ENCODE data around the gene PCDHGA6. TPM values are rescaled to one million over a fixed set of nuclear protein-coding genes. Genes with fewer than 3 reads are reported as not detected.

PCDHGA6 gene
- total and polyA plus RNA-seq, 2 of the 8 experiments (the other 6 are each of a cell fraction or from before 2014, with no cell fraction given) = 1.4 to 2.0 TPM

DNA sequence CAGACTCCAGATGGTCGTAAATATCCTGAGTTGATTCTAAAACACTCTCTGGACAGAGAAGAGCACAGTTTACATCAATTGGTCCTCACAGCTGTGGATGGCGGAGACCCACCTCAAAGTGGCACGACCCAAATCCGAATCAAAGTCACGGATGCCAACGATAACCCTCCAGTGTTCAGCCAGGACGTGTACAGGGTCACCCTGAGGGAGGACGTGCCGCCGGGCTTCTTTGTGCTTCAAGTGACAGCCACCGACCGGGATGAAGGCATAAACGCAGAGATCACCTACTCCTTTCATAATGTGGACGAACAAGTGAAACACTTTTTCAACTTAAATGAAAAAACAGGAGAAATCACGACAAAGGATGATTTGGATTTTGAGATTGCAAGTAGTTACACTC, 13.0 kb upstream of the PCDHGA6 start:
- Histone ChIP-seq H3K14ac (ENCODE audit: insufficient read length) (no peak overlapping the region), H2AFZ (ENCODE audit: low read length) (no peak overlapping the region), H2BK5ac (ENCODE audit: low read depth, low read length) (no peak overlapping the region), H4K8ac (ENCODE audit: extremely low read depth, insufficient read depth, low read length) (no peak overlapping the region), H3K4me2 (ENCODE audit: insufficient read depth in 1 of 2, low read depth in 2 of 2, low read length in 2 of 2) (no peak overlapping the region), H3K18ac (ENCODE audit: extremely low read depth, low read length) (no peak overlapping the region), H2AK5ac (ENCODE audit: low read depth, low read length) (no peak overlapping the region), H2BK12ac (ENCODE audit: low read depth, low read length) (no peak overlapping the region), H3K56ac (replicated peaks; ENCODE audit: insufficient read length, low read depth, low read length) (no peak overlapping the region), H3K23ac (ENCODE audit: insufficient read length) (no peak overlapping the region), H3K23me2 (ENCODE audit: low read depth, low read length) (no peaks in the 10 kb centered on the region), H2BK15ac (ENCODE audit: low read length) (no peak overlapping the region), H3K9me3 (ENCODE audit: insufficient read depth in 2 of 2, low read depth in 1 of 2, low read length in 1 of 2) (peaks cover 43 to 56% of the 10 kb centered on the region in 2 experiments), H2BK120ac (replicated peaks; ENCODE audit: low read depth, low read length) (no peak overlapping the region), H3K79me1 (ENCODE audit: low read depth, low read length) (no peaks in the 10 kb centered on the region), H3K4me3 (ENCODE audit: extremely low read depth in 1 of 4, insufficient read depth in 2 of 4, low read depth in 3 of 4, low read length in 4 of 4) (no peak overlapping the region), H3K79me2 (ENCODE audit: control insufficient read depth in 1 of 2, insufficient read depth in 2 of 2, low read length in 2 of 2) (no peaks in the 10 kb centered on the region), H4K91ac (replicated peaks; ENCODE audit: insufficient read length, low read length) (no peak overlapping the region), H3K4me1 (replicated peaks in 1 of 4; ENCODE audit: control insufficient read depth in 3 of 4, insufficient read depth in 4 of 4, low read length in 3 of 4) (peaks cover 0 to 3% (median under 1%) of the 10 kb centered on the region in 4 experiments; a peak in 1 of 7 replicates), H3K9ac (replicated peaks in 1 of 4; ENCODE audit: extremely low read depth in 1 of 4, low read depth in 3 of 4, low read length in 3 of 4) (no peak overlapping the region), H4K20me1 (replicated peaks in 1 of 2; ENCODE audit: control insufficient read depth in 1 of 2, insufficient read depth in 2 of 2, low read length in 2 of 2) (no peaks in the 10 kb centered on the region), H2BK20ac (ENCODE audit: low read length) (no peak overlapping the region), H3K27ac (ENCODE audit: low read depth, low read length) (no peak overlapping the region), H3K4ac (replicated peaks; ENCODE audit: insufficient read length, low read depth, low read length) (no peak overlapping the region), H3K36me3 (ENCODE audit: control insufficient read depth in 2 of 4, insufficient read depth in 4 of 4, low read length in 3 of 4) (peaks cover 0 to 8% (median 3%) of the 10 kb centered on the region in 4 experiments; a peak in 4 of 8 replicates), H4K5ac (ENCODE audit: insufficient read length, low read depth, low read length) (no peak overlapping the region), H3K27me3 (replicated peaks in 1 of 4; ENCODE audit: control insufficient read depth in 3 of 4, extremely low read depth in 1 of 4, insufficient read depth in 3 of 4, low read length in 3 of 4) (no peaks in the 10 kb centered on the region)
- FAIRE-seq (no peak), DNase-seq (ENCODE audit: low read depth in 1 of 2, low spot score in 2 of 2) (no peak)
- POLR2A ChIA-PET (ENCODE audit: partially characterized antibody) = interaction anchor here (1.1 kb wide), 1 partner anchor 48 kb away, joined by 3 read pairs; no protein-coding TSS in a partner anchor
- CTCF ChIA-PET (ENCODE audit: partially characterized antibody) = interaction anchor here (0.7 to 3.4 kb wide), 22 partner anchors 9 to 204 kb away, joined by 3 to 20 read pairs (median 4); partner anchors contain the start of genes PCDHB14, PCDHB15, PCDHB16 and PCDHGA11
- 91% methylated on average over 15 of the region's 15 CpGs; no CpG with 5 or more reads in 1 of the 2 experiments for WGBS, 2 experiments (ENCODE audit: extremely low coverage in 1 of 2, insufficient coverage in 1 of 2, insufficient read length in 1 of 2, insufficient replicate concordance in 2 of 2, low coverage in 1 of 2, low lambda C conversion rate in 2 of 2, missing lambda C conversion rate in 1 of 2)
- TF ChIP-seq BCL11A (IDR thresholded peaks at IDR 0.05; ENCODE audit: low read depth in 2 of 2, low read length in 2 of 2) (no peak), ASH2L (IDR thresholded peaks at IDR 0.05; ENCODE audit: low read length) (no peak), HDAC2 (IDR thresholded peaks at IDR 0.05; ENCODE audit: borderline replicate concordance in 1 of 2, low read depth in 2 of 2, low read length in 2 of 2) (no peak), RXRA (IDR thresholded peaks at IDR 0.05; ENCODE audit: insufficient read depth, low read depth, low read length) (no peak), YY1 (IDR thresholded peaks at IDR 0.05; ENCODE audit: low read depth, low read length) (no peak), SUZ12 (IDR thresholded peaks at IDR 0.05; ENCODE audit: low read length) (no peak), SIRT6 (IDR thresholded peaks at IDR 0.05; ENCODE audit: low read length) (no peak), PHF8 (conservative IDR thresholded peaks at IDR 0.05; ENCODE audit: low read depth, low read length) (no peak)
- TF ChIP-seq, protein P1, sequence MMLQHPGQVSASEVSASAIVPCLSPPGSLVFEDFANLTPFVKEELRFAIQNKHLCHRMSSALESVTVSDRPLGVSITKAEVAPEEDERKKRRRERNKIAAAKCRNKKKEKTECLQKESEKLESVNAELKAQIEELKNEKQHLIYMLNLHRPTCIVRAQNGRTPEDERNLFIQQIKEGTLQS (IDR thresholded peaks at IDR 0.05; ENCODE audit: insufficient read depth, low read depth, low read length) = no peak

All from H1 (cell line).